ENCODE measurements around the gene TSHZ2.

Gene TSHZ2

GRCh38 chr20:53255102-53255710 lies 283.0 kb downstream of the TSHZ2 start:
- 95% methylated on average over 18 of the region's 18 CpGs for WGBS
- Histone ChIP-seq H3K4me1 (ENCODE audit: insufficient read depth, low read length) (no peaks in the 10 kb centered on the region), H3K9ac (ENCODE audit: low read depth, low read length) (no peak overlapping the region), H3K27me3 (ENCODE audit: insufficient read depth, low read length) (no peaks in the 10 kb centered on the region), H3K27ac (ENCODE audit: low read depth, low read length) (no peak overlapping the region), H3K36me3 (ENCODE audit: insufficient read depth, low read length) (no peaks in the 10 kb centered on the region), H3K4me3 (ENCODE audit: low read length) (no peak overlapping the region), H3K9me3 (ENCODE audit: insufficient read depth, low read depth, low read length) (peaks cover 4% of the 10 kb centered on the region; the same call in 1 of the 2 replicates)

GRCh38 chr20:53258741-53259140 lies 286.6 kb downstream of the TSHZ2 start:
- 89% methylated on average over 6 of the region's 6 CpGs for WGBS
- Histone ChIP-seq H3K4me1 (ENCODE audit: insufficient read depth, low read length) (no peaks in the 10 kb centered on the region), H3K36me3 (ENCODE audit: insufficient read depth, low read length) (no peaks in the 10 kb centered on the region), H3K27me3 (ENCODE audit: insufficient read depth, low read length) (no peaks in the 10 kb centered on the region), H3K9me3 (ENCODE audit: insufficient read depth, low read depth, low read length) (peaks cover 4% of the 10 kb centered on the region; the same call in 1 of the 2 replicates), H3K27ac (ENCODE audit: low read depth, low read length) (no peak overlapping the region), H3K9ac (ENCODE audit: low read depth, low read length) (no peak overlapping the region), H3K4me3 (ENCODE audit: low read length) (no peak overlapping the region)

- no peak overlapping the region for H3K27ac ChIP-seq (ENCODE audit: low read depth, low read length)
- H3K9ac ChIP-seq (ENCODE audit: low read depth, low read length) = no peak overlapping the region
- 87% methylated on average over 2 of the region's 3 CpGs for WGBS
- peaks cover under 1% of the 10 kb centered on the region; the same call in 1 of the 2 replicates for H3K4me1 ChIP-seq (ENCODE audit: insufficient read depth, low read length)
- no peaks in the 10 kb centered on the region for H3K9me3 ChIP-seq (ENCODE audit: insufficient read depth, low read depth, low read length)
- no peaks in the 10 kb centered on the region for H3K36me3 ChIP-seq (ENCODE audit: insufficient read depth, low read length)
- H3K4me3 ChIP-seq (ENCODE audit: low read length) = no peak overlapping the region
- H3K27me3 ChIP-seq (ENCODE audit: insufficient read depth, low read length) = no peaks in the 10 kb centered on the region
Measured at GRCh38 chr20:53260168-53260567, 288.0 kb downstream of the TSHZ2 start.

- WGBS = 93% methylated on average over 2 of the region's 2 CpGs
Measured at GRCh38 chr20:53260591-53260990, 288.4 kb downstream of the TSHZ2 start.

GRCh38 chr20:53262365-53262764 lies 290.2 kb downstream of the TSHZ2 start:
- no peak overlapping the region for H3K27ac ChIP-seq (ENCODE audit: low read depth, low read length)
- peaks cover 7% of the 10 kb centered on the region; the same call in 1 of the 2 replicates for H3K4me1 ChIP-seq (ENCODE audit: insufficient read depth, low read length)
- H3K9ac ChIP-seq (ENCODE audit: low read depth, low read length) = no peak overlapping the region
- H3K4me3 ChIP-seq (ENCODE audit: low read length) = no peak overlapping the region
- 93% methylated on average over 7 of the region's 7 CpGs for WGBS
- no peaks in the 10 kb centered on the region for H3K36me3 ChIP-seq (ENCODE audit: insufficient read depth, low read length)
- no peaks in the 10 kb centered on the region for H3K27me3 ChIP-seq (ENCODE audit: insufficient read depth, low read length)
- H3K9me3 ChIP-seq (ENCODE audit: insufficient read depth, low read depth, low read length) = no peaks in the 10 kb centered on the region

More at GRCh38 chr20:53260591-53260990, 288.4 kb downstream of the TSHZ2 start:
- Histone ChIP-seq H3K36me3 (ENCODE audit: insufficient read depth, low read length) (no peaks in the 10 kb centered on the region), H3K27ac (ENCODE audit: low read depth, low read length) (no peak overlapping the region), H3K4me1 (ENCODE audit: insufficient read depth, low read length) (peaks cover 5% of the 10 kb centered on the region; the same call in 1 of the 2 replicates), H3K9ac (ENCODE audit: low read depth, low read length) (no peak overlapping the region), H3K4me3 (ENCODE audit: low read length) (no peak overlapping the region), H3K9me3 (ENCODE audit: insufficient read depth, low read depth, low read length) (no peaks in the 10 kb centered on the region), H3K27me3 (ENCODE audit: insufficient read depth, low read length) (no peaks in the 10 kb centered on the region)

GRCh38 chr20:53263554-53264438 lies 291.6 kb downstream of the TSHZ2 start:
- Histone ChIP-seq H3K9ac (ENCODE audit: low read depth, low read length) (no peak overlapping the region), H3K4me1 (ENCODE audit: insufficient read depth, low read length) (peaks cover 7% of the 10 kb centered on the region; the same call in 1 of the 2 replicates), H3K9me3 (ENCODE audit: insufficient read depth, low read depth, low read length) (no peaks in the 10 kb centered on the region), H3K4me3 (ENCODE audit: low read length) (no peak overlapping the region), H3K27me3 (ENCODE audit: insufficient read depth, low read length) (no peaks in the 10 kb centered on the region), H3K27ac (ENCODE audit: low read depth, low read length) (no peak overlapping the region), H3K36me3 (ENCODE audit: insufficient read depth, low read length) (no peaks in the 10 kb centered on the region)
- WGBS = 86% methylated on average over 5 of the region's 8 CpGs

GRCh38 chr20:53264604-53265003 lies 292.4 kb downstream of the TSHZ2 start:
- no peaks in the 10 kb centered on the region for H3K36me3 ChIP-seq (ENCODE audit: insufficient read depth, low read length)
- no peak overlapping the region for H3K9ac ChIP-seq (ENCODE audit: low read depth, low read length)
- H3K27ac ChIP-seq (ENCODE audit: low read depth, low read length) = no peak overlapping the region
- no peak overlapping the region for H3K4me3 ChIP-seq (ENCODE audit: low read length)
- no peaks in the 10 kb centered on the region for H3K9me3 ChIP-seq (ENCODE audit: insufficient read depth, low read depth, low read length)
- 92% methylated on average over 3 of the region's 3 CpGs for WGBS
- no peaks in the 10 kb centered on the region for H3K27me3 ChIP-seq (ENCODE audit: insufficient read depth, low read length)
- peaks cover 7% of the 10 kb centered on the region; the same call in 1 of the 2 replicates for H3K4me1 ChIP-seq (ENCODE audit: insufficient read depth, low read length)

- Histone ChIP-seq H3K4me3 (ENCODE audit: low read length) (no peak overlapping the region), H3K36me3 (ENCODE audit: insufficient read depth, low read length) (no peaks in the 10 kb centered on the region), H3K27ac (ENCODE audit: low read depth, low read length) (no peak overlapping the region), H3K27me3 (ENCODE audit: insufficient read depth, low read length) (no peaks in the 10 kb centered on the region), H3K9me3 (ENCODE audit: insufficient read depth, low read depth, low read length) (no peaks in the 10 kb centered on the region), H3K9ac (ENCODE audit: low read depth, low read length) (no peak overlapping the region), H3K4me1 (ENCODE audit: insufficient read depth, low read length) (peaks cover 7% of the 10 kb centered on the region; the same call in 1 of the 2 replicates)
- 66% methylated on average over 8 of the region's 8 CpGs for WGBS
Measured at GRCh38 chr20:53265304-53265875, 293.2 kb downstream of the TSHZ2 start.

- WGBS = 94% methylated on average over 2 of the region's 2 CpGs
- H3K4me3 ChIP-seq (ENCODE audit: low read length) = no peak overlapping the region
- no peak overlapping the region for H3K27ac ChIP-seq (ENCODE audit: low read depth, low read length)
- H3K9me3 ChIP-seq (ENCODE audit: insufficient read depth, low read depth, low read length) = no peaks in the 10 kb centered on the region
- H3K4me1 ChIP-seq (ENCODE audit: insufficient read depth, low read length) = peaks cover 7% of the 10 kb centered on the region; the same call in 1 of the 2 replicates
- no peak overlapping the region for H3K9ac ChIP-seq (ENCODE audit: low read depth, low read length)
- H3K27me3 ChIP-seq (ENCODE audit: insufficient read depth, low read length) = no peaks in the 10 kb centered on the region
- H3K36me3 ChIP-seq (ENCODE audit: insufficient read depth, low read length) = no peaks in the 10 kb centered on the region
Measured at GRCh38 chr20:53269380-53269779, 297.2 kb downstream of the TSHZ2 start.

GRCh38 chr20:53270792-53271375 lies 298.7 kb downstream of the TSHZ2 start:
- Histone ChIP-seq H3K27ac (ENCODE audit: low read depth, low read length) (no peak overlapping the region), H3K9me3 (ENCODE audit: insufficient read depth, low read depth, low read length) (no peaks in the 10 kb centered on the region), H3K36me3 (ENCODE audit: insufficient read depth, low read length) (no peaks in the 10 kb centered on the region), H3K9ac (ENCODE audit: low read depth, low read length) (no peak overlapping the region), H3K27me3 (ENCODE audit: insufficient read depth, low read length) (no peaks in the 10 kb centered on the region), H3K4me1 (ENCODE audit: insufficient read depth, low read length) (no peaks in the 10 kb centered on the region), H3K4me3 (ENCODE audit: low read length) (no peak overlapping the region)
- 92% methylated on average over 5 of the region's 5 CpGs for WGBS

GRCh38 chr20:53274365-53274764 lies 302.2 kb downstream of the TSHZ2 start:
- Histone ChIP-seq H3K9me3 (ENCODE audit: insufficient read depth, low read depth, low read length) (no peaks in the 10 kb centered on the region), H3K36me3 (ENCODE audit: insufficient read depth, low read length) (no peaks in the 10 kb centered on the region), H3K9ac (ENCODE audit: low read depth, low read length) (no peak overlapping the region), H3K4me1 (ENCODE audit: insufficient read depth, low read length) (no peaks in the 10 kb centered on the region), H3K4me3 (ENCODE audit: low read length) (no peak overlapping the region), H3K27ac (ENCODE audit: low read depth, low read length) (no peak overlapping the region), H3K27me3 (ENCODE audit: insufficient read depth, low read length) (no peaks in the 10 kb centered on the region)
- 93% methylated on average over 5 of the region's 5 CpGs for WGBS
